ENCODE results near the gene MCM9. TPM values are rescaled to one million over a fixed set of nuclear protein-coding genes. Genes with fewer than 3 reads are reported as not detected.

MCM9 gene
- total and polyA plus RNA-seq, 2 of the 13 experiments (the other 11 are each of a cell fraction or from before 2014, with no cell fraction given) = 3.8 to 17.2 TPM

DNA sequence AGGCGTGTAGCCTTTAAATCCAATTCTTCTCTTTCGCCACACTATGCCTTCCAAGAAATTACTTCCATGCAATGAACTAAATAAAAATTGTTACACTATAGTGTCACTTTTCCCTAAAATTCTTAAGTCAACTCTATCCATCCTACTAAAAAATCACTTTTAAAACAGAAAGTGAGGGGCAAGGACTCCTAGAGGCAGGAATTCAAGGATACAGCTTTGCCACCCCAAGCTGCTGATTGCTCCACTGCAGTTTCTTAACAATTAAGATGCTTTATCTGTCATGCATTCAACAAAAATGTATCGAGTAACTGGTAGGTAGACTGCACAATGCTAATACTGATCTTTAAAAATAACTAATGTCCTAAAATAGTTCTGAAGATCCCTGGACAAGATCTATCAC is 4.3 kb downstream of the MCM9 start:
- WGBS (ENCODE audit: low lambda C conversion rate) = 97% methylated on average over 3 of the region's 3 CpGs
- in situ Hi-C loops (cut with HindIII; ENCODE audit: extremely low pct_ligation_motif_present, low pct_unique_long_range_greater_than_20kb) (no loop called here), intact Hi-C loops (cut with micrococcal nuclease; ENCODE audit: unreplicated experiment) (loop anchor here (10.0 kb wide), 1 partner anchor 1074 kb away; no protein-coding TSS in a partner anchor)
- Histone ChIP-seq H2AFZ (ENCODE audit: low read length) (no peak overlapping the region), H3K4me1 (ENCODE audit: insufficient read depth, low read length) (peaks cover 18% of the 10 kb centered on the region), H4K20me1 (ENCODE audit: insufficient read depth, low read length) (no peaks in the 10 kb centered on the region; the same call in 1 of the 2 replicates), H3K9ac (ENCODE audit: insufficient read depth, low read depth, low read length) (no peak overlapping the region), H3K27ac (ENCODE audit: extremely low read length, insufficient read depth, low read length) (no peak overlapping the region), H3K9me3 (ENCODE audit: low read length) (no peaks in the 10 kb centered on the region), H3K4me2 (ENCODE audit: low read depth, low read length) (no peak overlapping the region), H3K4me3 (replicated peaks in 1 of 3; ENCODE audit: insufficient read depth in 1 of 3, low read depth in 2 of 3, low read length in 3 of 3) (no peak overlapping the region), H3K27me3 (ENCODE audit: control insufficient read depth in 1 of 2, insufficient read depth in 2 of 2, low read length in 2 of 2) (no peaks in the 10 kb centered on the region; a peak in 1 of 5 replicates), H3K79me2 (ENCODE audit: insufficient read depth, low read length) (peaks cover 15% of the 10 kb centered on the region), H3K36me3 (replicated peaks in 1 of 2; ENCODE audit: control insufficient read depth in 1 of 2, insufficient read depth in 2 of 2, low read length in 2 of 2) (peaks cover 3 to 22% of the 10 kb centered on the region in 2 experiments; a peak in 3 of 5 replicates)
- no TSS peak for BruUV-seq (replicated peaks)
- ChIA-PET CTCF (ENCODE audit: low intra/inter-chr PET ratio, low total read pairs) (no interaction called here), POLR2A (no interaction called here)
- DNase-seq (ENCODE audit: low spot score) (no peak), FAIRE-seq (no peak), ATAC-seq (no peak)
- TF ChIP-seq HOXD1 (CRISPR knock-in tag; IDR thresholded peaks at IDR 0.05) = no peak
- no peak for TF ChIP-seq PPARG (CRISPR knock-in tag; conservative IDR thresholded peaks at IDR 0.05)
- TF ChIP-seq ZNF703 (CRISPR knock-in tag; IDR thresholded peaks at IDR 0.05; ENCODE audit: borderline replicate concordance) = no peak
- no peak for TF ChIP-seq PRPF4 (IDR thresholded peaks at IDR 0.05; ENCODE audit: low read depth, low read length, poor library complexity, severe bottlenecking)
- no peak for TF ChIP-seq PHF5A (CRISPR knock-in tag; IDR thresholded peaks at IDR 0.05; ENCODE audit: low read depth, unreplicated experiment)
- peak; percentile 64 for TF ChIP-seq TEAD3 (CRISPR knock-in tag; optimal IDR thresholded peaks at IDR 0.05; ENCODE audit: borderline replicate concordance)

DNA sequence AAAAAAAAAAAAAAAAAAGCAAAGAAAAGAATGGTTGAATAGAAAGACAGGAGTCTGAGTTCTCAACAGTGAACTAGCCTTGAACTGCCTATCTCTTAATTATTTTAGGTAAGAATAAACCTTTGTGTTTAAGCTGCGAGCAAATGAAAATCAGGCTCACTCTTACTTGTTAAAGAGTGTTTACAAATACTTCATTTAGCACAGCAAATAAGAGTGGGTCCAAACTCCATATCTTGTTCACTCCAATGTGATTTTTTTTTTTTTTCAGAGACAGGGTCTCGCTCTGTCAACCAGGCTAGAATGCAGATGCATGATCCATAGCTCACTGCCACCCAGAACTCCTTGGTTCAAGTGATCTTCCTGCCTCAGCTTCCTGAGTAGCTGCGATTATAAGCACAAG is 11.9 kb downstream of the MCM9 start:
- H3K4me2 ChIP-seq (ENCODE audit: low read depth, low read length) = peak overlapping the region; percentile 34; the same call in 1 of the 2 replicates
- ChIA-PET POLR2A (interaction anchor here (0.6 to 1.5 kb wide), 4 partner anchors 11 to 29 kb away, joined by 3 to 12 read pairs (median 3); partner anchors contain the start of gene MCM9), CTCF (ENCODE audit: low intra/inter-chr PET ratio, low total read pairs) (no interaction called here)
- BruUV-seq (replicated peaks) = no TSS peak
- peak overlapping the region; percentile 14 for H3K27ac ChIP-seq (ENCODE audit: extremely low read length, insufficient read depth, low read length)
- in situ Hi-C loops (cut with HindIII; ENCODE audit: extremely low pct_ligation_motif_present, low pct_unique_long_range_greater_than_20kb) = no loop called here
- no peak overlapping the region; a peak in 1 of 6 replicates for H3K4me3 ChIP-seq (replicated peaks in 1 of 3; ENCODE audit: insufficient read depth in 1 of 3, low read depth in 2 of 3, low read length in 3 of 3)
- H3K79me2 ChIP-seq (ENCODE audit: insufficient read depth, low read length) = no peaks in the 10 kb centered on the region
- H3K9me3 ChIP-seq (ENCODE audit: low read length) = no peaks in the 10 kb centered on the region
- H3K9ac ChIP-seq (ENCODE audit: insufficient read depth, low read depth, low read length) = no peak overlapping the region
- FAIRE-seq = no peak
- H3K27me3 ChIP-seq (ENCODE audit: control insufficient read depth in 1 of 2, insufficient read depth in 2 of 2, low read length in 2 of 2) = no peaks in the 10 kb centered on the region
- H3K4me1 ChIP-seq (ENCODE audit: insufficient read depth, low read length) = peaks cover 16% of the 10 kb centered on the region
- ATAC-seq = peak; percentile 89
- peaks cover 9 to 48% of the 10 kb centered on the region in 2 experiments for H3K36me3 ChIP-seq (replicated peaks in 1 of 2; ENCODE audit: control insufficient read depth in 1 of 2, insufficient read depth in 2 of 2, low read length in 2 of 2)
- H2AFZ ChIP-seq (ENCODE audit: low read length) = no peak overlapping the region
- WGBS (ENCODE audit: low lambda C conversion rate) = 66% methylated on average over 3 of the region's 3 CpGs
- H4K20me1 ChIP-seq (ENCODE audit: insufficient read depth, low read length) = no peaks in the 10 kb centered on the region
- DNase-seq (ENCODE audit: low spot score) = peak; percentile 20
- intact Hi-C loops (cut with micrococcal nuclease; ENCODE audit: unreplicated experiment) = no loop called here
- TF ChIP-seq ATF7 (IDR thresholded peaks at IDR 0.05) = no peak
- no peak for TF ChIP-seq ATF7 (CRISPR knock-in tag; IDR thresholded peaks at IDR 0.05)
- TF ChIP-seq ZFY (CRISPR knock-in tag; IDR thresholded peaks at IDR 0.05) = no peak
- no peak for TF ChIP-seq MTA1 (CRISPR knock-in tag; IDR thresholded peaks at IDR 0.05; ENCODE audit: borderline replicate concordance)
- no peak for TF ChIP-seq GATA4 (IDR thresholded peaks at IDR 0.05; ENCODE audit: borderline replicate concordance, low read depth)
- TF ChIP-seq, protein P1, sequence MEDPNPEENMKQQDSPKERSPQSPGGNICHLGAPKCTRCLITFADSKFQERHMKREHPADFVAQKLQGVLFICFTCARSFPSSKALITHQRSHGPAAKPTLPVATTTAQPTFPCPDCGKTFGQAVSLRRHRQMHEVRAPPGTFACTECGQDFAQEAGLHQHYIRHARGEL (CRISPR knock-in tag; IDR thresholded peaks at IDR 0.05) = no peak
- TF ChIP-seq, protein P2, sequence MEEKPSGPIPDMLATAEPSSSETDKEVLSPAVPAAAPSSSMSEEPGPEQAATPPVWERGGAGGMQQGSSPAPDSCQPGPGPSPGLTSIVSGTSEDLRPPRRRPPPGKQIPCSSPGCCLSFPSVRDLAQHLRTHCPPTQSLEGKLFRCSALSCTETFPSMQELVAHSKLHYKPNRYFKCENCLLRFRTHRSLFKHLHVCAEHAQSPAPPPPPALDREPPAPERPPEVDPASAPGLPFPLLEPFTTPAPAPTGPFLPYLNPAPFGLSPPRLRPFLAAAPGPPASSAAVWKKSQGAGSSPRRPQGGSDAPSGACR (CRISPR knock-in tag; IDR thresholded peaks at IDR 0.05) = no peak
- TF ChIP-seq SP1 (IDR thresholded peaks at IDR 0.05) = no peak
- TF ChIP-seq SP1 (CRISPR knock-in tag; IDR thresholded peaks at IDR 0.05) = no peak
- TF ChIP-seq MTF1 (CRISPR knock-in tag; IDR thresholded peaks at IDR 0.05) = no peak
- no peak for TF ChIP-seq ZMAT3 (CRISPR knock-in tag; conservative IDR thresholded peaks at IDR 0.05)
- TF ChIP-seq, protein P3, sequence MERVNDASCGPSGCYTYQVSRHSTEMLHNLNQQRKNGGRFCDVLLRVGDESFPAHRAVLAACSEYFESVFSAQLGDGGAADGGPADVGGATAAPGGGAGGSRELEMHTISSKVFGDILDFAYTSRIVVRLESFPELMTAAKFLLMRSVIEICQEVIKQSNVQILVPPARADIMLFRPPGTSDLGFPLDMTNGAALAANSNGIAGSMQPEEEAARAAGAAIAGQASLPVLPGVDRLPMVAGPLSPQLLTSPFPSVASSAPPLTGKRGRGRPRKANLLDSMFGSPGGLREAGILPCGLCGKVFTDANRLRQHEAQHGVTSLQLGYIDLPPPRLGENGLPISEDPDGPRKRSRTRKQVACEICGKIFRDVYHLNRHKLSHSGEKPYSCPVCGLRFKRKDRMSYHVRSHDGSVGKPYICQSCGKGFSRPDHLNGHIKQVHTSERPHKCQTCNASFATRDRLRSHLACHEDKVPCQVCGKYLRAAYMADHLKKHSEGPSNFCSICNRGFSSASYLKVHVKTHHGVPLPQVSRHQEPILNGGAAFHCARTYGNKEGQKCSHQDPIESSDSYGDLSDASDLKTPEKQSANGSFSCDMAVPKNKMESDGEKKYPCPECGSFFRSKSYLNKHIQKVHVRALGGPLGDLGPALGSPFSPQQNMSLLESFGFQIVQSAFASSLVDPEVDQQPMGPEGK (CRISPR knock-in tag; IDR thresholded peaks at IDR 0.05) = no peak
- TF ChIP-seq REXO4 (CRISPR knock-in tag; IDR thresholded peaks at IDR 0.05; ENCODE audit: borderline replicate concordance) = no peak
